Activated T-helper 1 cell treated with anti-CD3 and anti-CD28 coated beads, Interleukin-12 subunit alpha, Interleukin-12 subunit beta, Interleukin-2, Interleukin-4 antibody, amounts not matched to agents 30 ng/mL and 10 ng/mL and 1 ng/mL, durations not matched to agents 14 hours and 24 hours and 36 hours (primary cell): ENCODE measurements around the gene NTMT1. TPM values are rescaled to one million over a fixed set of nuclear protein-coding genes. Genes with fewer than 3 reads are reported as not detected.
A peak's percentile ranks its signal among the peaks of the same experiment; 100 is the strongest.
"Not testable (repeated sequence)": the region's sequence is repeated elsewhere in the genome, so short reads cannot be mapped to it uniquely, and the experiment has no call there.

Experiments used
- DNase-seq: peaks from one replicate; pipeline ENCODE4 v3.0.0; 2021; ENCODE audit warnings: low spot score
- H3K27ac Mint-ChIP-seq: one replicate; pipeline ENCODE4 v1.8.0; 2021; ENCODE audit warnings: mild to moderate bottlenecking, mixed read lengths
- H3K27me3 Mint-ChIP-seq: one replicate; pipeline ENCODE4 v1.8.0; 2022; ENCODE audit warnings: mild to moderate bottlenecking, moderate library complexity, mixed read lengths; ENCODE audit not compliant: insufficient read depth
- H3K36me3 Mint-ChIP-seq: one replicate; pipeline ENCODE4 v1.8.0; 2021; ENCODE audit warnings: low read depth, mixed read lengths
- H3K4me1 Mint-ChIP-seq: one replicate; pipeline ENCODE4 v1.8.0; 2021; ENCODE audit warnings: low read depth, mixed read lengths
- H3K4me3 Mint-ChIP-seq: one replicate; pipeline ENCODE4 v1.8.0; 2021; ENCODE audit warnings: mild to moderate bottlenecking, moderate library complexity, mixed read lengths
- H3K9me3 Mint-ChIP-seq: one replicate; pipeline ENCODE4 v1.8.0; 2021; ENCODE audit warnings: mixed read lengths
- intact Hi-C: fragments of 100-400 bp; cut with micrococcal nuclease; formaldehyde crosslinking; loops from one replicate; pipeline ENCODE4 v1.15.1; 2024
- total RNA-seq: library from RNA; stranded (reverse); gene quantifications from 2 replicates; pipeline ENCODE4 v1.2.3, GENCODE V29; 2022

The NTMT1 gene
- total RNA-seq, 1 donor from 2014 or later: 67.1 TPM

DNA sequence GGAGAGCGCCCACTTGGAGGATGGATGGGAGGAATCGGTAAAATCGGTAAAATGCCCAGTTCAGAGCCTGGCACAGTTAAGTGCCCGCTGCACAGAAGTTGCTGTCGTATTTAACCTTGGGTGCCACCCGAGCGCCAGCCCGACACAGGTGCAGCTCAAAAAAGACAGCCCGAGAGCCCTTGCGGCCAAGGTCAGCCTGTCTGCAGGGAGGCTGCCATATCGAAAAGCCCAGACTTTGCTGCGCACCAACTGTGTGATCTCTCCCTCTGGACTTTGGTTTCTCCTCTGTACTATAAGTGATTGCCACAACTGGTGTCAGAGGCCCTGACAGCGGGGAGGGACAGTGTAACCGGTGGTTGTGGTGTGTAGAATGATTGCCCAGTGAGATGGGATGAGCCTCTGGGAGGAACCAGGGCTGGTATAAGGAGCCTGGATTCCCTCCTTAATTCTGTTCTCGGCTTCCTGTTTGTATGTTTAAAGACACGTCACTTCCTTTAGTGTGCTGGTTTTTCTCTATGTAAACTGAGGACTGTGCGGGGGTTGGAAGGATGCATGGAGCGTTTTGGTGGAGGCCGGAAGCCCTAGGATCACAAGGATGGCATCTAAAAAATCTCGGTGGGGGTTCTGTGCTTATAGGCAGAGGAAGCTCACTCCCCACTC, 792 bp downstream of the NTMT1 start:
- H3K4me1 Mint-ChIP-seq: peaks cover 41% of the 10 kb centered on the region
- no peak for DNase-seq
- peaks cover 11% of the 10 kb centered on the region for H3K36me3 Mint-ChIP-seq
- H3K27me3 Mint-ChIP-seq: peaks cover 2% of the 10 kb centered on the region
- peak overlapping the region; percentile 95 for H3K27ac Mint-ChIP-seq
- intact Hi-C loops: loop anchor here (1.0 to 5.0 kb wide), 2 partner anchors 16 to 156 kb away; partner anchors contain the start of gene ASB6
- H3K4me3 Mint-ChIP-seq: peak overlapping the region; percentile 86
- H3K9me3 Mint-ChIP-seq: no peaks in the 10 kb centered on the region

DNA sequence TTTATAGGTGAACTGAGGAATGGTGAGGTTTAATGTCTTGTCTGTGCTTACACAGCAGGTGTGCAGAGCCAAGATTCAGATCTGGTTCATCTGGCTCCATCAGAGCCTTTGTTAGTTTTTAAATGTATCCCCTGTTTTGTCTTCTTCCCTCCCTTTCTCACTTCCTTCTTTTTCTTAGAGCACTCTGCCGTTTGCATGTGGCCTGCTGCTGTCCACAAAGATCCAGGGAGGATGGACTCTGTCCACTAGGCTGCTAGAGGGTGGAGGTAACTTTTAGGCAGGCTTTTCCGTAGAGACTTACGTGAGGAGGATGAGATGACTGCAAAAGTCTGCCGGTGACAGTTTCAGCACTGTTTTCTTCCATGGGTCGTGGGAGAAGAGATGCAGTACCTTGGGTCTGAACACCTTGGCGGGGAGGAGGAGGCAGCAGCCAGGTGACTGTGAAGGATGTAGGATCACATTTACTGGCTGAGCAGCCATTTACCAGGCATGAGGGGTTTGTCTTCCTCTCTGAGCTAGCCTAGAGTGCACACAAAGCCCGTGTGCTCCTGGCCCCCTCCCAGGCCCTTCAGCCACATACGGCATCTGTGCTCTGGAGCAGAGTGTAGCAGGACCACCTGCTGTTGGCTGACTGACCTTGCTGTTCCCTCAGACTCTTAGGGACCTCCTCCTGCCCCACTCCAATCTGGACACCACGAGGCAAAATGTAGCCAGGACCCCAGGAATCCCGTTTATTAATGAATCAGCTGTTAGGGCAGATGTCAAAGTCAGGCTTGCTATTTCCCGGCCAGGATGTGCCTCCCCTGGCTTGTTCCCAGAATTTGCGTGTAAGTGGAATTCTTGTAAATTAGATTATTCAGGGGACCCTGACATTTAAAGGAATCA, 1.8 kb downstream of the NTMT1 start:
- H3K27me3 Mint-ChIP-seq: peaks cover 2% of the 10 kb centered on the region
- H3K36me3 Mint-ChIP-seq: peaks cover 14% of the 10 kb centered on the region
- H3K27ac Mint-ChIP-seq: peak overlapping the region; percentile 42
- DNase-seq: no peak
- intact Hi-C loops: loop anchor here (5.0 kb wide), 1 partner anchor 155 kb away; no protein-coding TSS in a partner anchor
- H3K9me3 Mint-ChIP-seq: no peaks in the 10 kb centered on the region
- H3K4me3 Mint-ChIP-seq: peak overlapping the region; percentile 86
- H3K4me1 Mint-ChIP-seq: peaks cover 41% of the 10 kb centered on the region

DNA sequence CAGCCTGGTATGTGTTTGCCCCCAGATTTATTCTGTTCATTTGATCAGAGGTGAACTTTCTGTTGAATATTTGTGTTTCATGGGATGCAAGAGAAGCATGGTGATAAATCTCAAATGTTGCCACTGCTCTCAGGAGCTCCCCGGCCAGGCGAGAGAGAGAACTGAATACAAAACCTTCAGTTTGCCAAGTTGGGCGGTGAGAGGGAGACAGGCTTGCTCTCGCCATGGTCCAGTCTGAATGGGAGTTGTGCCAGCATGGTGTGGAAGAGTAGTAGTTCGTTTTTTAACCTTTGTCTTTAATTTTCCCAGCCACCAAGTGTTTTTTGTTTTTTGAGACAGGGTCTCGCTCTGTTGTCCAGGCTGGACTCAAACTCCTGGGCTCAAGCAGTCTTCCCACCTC, 2.7 kb downstream of the NTMT1 start:
- peak overlapping the region; percentile 26 for H3K4me3 Mint-ChIP-seq
- no peaks in the 10 kb centered on the region for H3K27me3 Mint-ChIP-seq
- no peak for DNase-seq
- H3K9me3 Mint-ChIP-seq: no peaks in the 10 kb centered on the region
- intact Hi-C loops: loop anchor here (5.0 kb wide), 1 partner anchor 154 kb away; no protein-coding TSS in a partner anchor
- H3K27ac Mint-ChIP-seq: no peak overlapping the region
- H3K4me1 Mint-ChIP-seq: peaks cover 41% of the 10 kb centered on the region
- H3K36me3 Mint-ChIP-seq: peaks cover 16% of the 10 kb centered on the region

DNA sequence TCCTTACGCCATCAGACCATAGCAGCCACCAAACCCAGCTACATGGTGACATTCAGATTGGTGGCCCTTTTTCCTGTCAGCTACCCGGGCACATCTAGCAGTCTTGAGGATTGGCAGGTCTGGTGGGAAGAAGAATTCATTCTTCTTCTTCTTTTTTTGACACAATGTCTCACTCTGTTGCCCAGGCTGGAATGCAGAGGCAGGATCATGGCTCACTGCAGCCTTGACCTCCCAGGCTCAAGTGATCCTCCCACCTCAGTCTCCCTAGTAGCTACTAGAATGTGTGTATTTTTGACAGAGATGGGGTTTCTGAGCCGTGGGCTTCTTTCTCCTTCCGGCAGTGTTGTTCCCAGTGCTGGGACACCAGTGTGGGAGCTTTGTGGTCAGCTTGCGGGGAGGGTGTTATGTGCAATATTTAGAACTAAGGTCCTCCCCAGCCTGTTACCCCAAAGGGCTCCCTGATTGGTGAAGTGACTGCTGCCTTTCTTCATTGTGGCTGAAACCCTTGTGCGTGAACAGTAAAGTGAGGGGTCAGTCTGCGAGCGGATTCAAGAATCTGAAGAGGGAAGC, 3.4 kb downstream of the NTMT1 start:
- intact Hi-C loops: loop anchor here (5.0 kb wide), 1 partner anchor 153 kb away; no protein-coding TSS in a partner anchor
- Mint-ChIP-seq H3K4me1 (peaks cover 36% of the 10 kb centered on the region), H3K27me3 (no peaks in the 10 kb centered on the region), H3K27ac (no peak overlapping the region), H3K9me3 (no peaks in the 10 kb centered on the region), H3K36me3 (peaks cover 16% of the 10 kb centered on the region), H3K4me3 (peak overlapping the region; percentile 26)
- DNase-seq: no peak

DNA sequence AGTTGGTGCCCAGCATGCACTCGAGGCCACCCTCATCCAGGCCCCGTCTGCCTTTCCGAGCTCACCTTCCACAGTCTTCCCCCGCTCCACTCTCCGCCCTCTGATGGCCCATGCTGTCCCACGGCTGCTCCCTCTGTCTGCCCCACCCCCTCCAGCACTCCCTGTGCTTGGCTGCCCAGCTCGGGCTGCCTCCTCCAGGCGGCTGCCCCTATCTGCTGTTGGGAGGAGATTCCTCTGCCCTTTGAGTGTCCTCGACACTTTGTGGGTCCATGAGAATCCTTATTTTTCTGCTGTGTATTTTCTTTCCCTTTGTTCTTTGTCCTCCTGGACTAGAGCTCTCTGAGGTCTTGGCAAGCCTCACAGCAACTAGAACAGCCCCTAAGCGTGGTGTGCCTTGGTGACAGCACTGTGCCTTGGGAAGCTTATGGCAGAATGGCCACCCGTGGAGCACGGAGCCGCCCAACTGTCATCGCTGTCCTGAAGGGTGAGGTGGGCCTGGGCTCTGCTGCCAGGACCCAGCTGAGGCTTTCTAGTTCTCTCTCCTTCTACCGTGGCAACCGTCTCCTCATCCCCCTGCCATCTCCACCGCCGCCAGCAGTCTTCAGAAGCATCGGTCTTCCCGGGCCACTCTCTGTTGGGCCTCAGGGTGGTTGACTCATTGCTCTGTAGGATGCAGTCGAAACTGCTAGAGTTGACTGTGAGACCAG, 5.2 kb downstream of the NTMT1 start:
- Mint-ChIP-seq H3K4me1 (peaks cover 25% of the 10 kb centered on the region), H3K27me3 (no peaks in the 10 kb centered on the region), H3K9me3 (no peaks in the 10 kb centered on the region), H3K27ac (no peak overlapping the region), H3K4me3 (no peak overlapping the region), H3K36me3 (peaks cover 24% of the 10 kb centered on the region)
- intact Hi-C loops: no loop called here
- DNase-seq: no peak

DNA sequence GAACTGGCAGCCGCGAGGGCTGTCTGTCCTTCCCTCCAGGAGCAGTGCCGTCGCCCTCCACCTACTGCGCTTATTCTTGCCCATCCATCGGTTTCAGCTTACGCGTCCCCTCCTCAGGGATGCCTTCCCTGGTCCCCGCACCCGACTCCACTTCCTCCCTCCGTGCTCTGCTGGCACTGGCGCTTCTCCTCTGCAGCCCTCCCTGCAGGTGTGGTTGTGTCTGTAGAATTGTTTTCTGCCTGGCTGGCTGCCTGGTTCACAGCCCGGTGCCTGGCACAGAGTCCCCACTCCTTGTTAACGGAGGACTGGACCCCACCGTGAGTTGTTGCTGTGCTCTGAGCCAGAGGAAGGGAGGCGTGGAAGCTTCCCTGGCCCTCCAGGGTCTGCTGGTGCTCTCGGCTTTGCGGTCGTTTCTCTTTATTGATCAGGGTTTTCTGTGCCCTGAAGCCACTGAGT, 5.7 kb downstream of the NTMT1 start:
- Mint-ChIP-seq H3K9me3 (no peaks in the 10 kb centered on the region), H3K27ac (no peak overlapping the region), H3K36me3 (peaks cover 24% of the 10 kb centered on the region), H3K4me1 (peaks cover 23% of the 10 kb centered on the region), H3K4me3 (no peak overlapping the region), H3K27me3 (no peaks in the 10 kb centered on the region)
- intact Hi-C loops: no loop called here
- no peak for DNase-seq

DNA sequence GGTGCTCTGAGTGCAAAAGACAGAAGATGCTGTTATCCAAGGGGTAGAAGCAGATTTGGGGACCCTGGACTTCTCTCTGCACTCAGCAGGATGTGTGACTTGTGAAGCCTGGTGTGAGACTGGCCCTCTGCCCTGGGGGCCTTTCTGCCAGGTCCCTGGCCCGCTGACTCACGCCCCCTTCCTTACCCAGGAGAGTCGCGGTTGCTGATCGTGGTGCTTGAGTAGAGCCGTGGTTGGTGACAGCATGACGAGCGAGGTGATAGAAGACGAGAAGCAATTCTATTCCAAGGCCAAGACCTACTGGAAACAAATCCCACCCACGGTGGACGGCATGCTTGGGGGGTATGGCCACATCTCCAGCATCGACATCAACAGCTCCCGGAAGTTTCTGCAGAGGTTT, 6.5 kb downstream of the NTMT1 start:
- no peaks in the 10 kb centered on the region for H3K27me3 Mint-ChIP-seq
- H3K4me3 Mint-ChIP-seq: no peak overlapping the region
- H3K36me3 Mint-ChIP-seq: peaks cover 21% of the 10 kb centered on the region
- H3K9me3 Mint-ChIP-seq: no peaks in the 10 kb centered on the region
- no peak for DNase-seq
- H3K4me1 Mint-ChIP-seq: peaks cover 16% of the 10 kb centered on the region
- H3K27ac Mint-ChIP-seq: no peak overlapping the region
- intact Hi-C loops: no loop called here

DNA sequence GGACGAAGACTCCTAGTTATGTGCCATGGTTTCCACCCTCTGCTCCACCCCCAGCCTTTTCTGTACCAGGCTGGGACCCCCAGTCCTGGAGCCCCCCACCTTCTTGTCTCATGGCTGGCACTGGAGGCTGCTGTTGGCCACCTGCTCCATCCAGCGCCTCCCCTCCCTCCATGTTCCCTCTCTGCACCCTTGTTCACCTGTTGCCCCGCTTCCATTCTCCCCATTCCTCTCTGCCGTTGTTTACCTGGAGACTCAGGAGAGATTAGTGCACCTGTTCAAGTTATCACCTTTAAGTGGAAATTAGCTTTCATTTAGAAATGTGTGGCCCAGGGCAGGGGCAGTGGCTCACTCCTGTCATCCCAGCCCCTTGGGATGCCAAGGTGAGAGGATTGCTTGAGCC, 7.2 kb downstream of the NTMT1 start:
- Mint-ChIP-seq H3K4me3 (no peak overlapping the region), H3K27me3 (no peaks in the 10 kb centered on the region), H3K27ac (no peak overlapping the region), H3K4me1 (peaks cover 10% of the 10 kb centered on the region), H3K36me3 (peaks cover 19% of the 10 kb centered on the region), H3K9me3 (no peaks in the 10 kb centered on the region)
- DNase-seq: no peak
- intact Hi-C loops: no loop called here

DNA sequence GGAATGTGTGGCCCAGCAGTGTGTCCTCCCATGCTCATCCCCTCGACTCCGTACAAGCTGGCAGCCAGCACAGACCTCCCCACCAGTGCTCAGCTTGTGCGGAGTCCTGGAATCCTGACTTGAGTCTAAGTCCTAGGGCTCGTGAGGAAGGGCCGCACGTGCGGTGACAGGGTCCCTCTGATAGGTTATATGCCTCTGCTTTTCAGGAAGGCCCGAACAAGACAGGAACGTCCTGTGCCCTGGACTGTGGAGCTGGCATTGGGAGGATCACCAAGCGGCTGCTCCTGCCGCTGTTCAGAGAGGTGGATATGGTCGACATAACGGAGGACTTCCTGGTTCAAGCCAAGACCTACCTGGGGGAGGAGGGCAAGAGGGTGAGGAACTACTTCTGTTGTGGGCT, 7.9 kb downstream of the NTMT1 start:
- DNase-seq: no peak
- intact Hi-C loops: no loop called here
- Mint-ChIP-seq H3K27me3 (no peaks in the 10 kb centered on the region), H3K9me3 (no peaks in the 10 kb centered on the region), H3K36me3 (peaks cover 21% of the 10 kb centered on the region), H3K27ac (no peak overlapping the region), H3K4me3 (no peak overlapping the region), H3K4me1 (peaks cover 4% of the 10 kb centered on the region)

DNA sequence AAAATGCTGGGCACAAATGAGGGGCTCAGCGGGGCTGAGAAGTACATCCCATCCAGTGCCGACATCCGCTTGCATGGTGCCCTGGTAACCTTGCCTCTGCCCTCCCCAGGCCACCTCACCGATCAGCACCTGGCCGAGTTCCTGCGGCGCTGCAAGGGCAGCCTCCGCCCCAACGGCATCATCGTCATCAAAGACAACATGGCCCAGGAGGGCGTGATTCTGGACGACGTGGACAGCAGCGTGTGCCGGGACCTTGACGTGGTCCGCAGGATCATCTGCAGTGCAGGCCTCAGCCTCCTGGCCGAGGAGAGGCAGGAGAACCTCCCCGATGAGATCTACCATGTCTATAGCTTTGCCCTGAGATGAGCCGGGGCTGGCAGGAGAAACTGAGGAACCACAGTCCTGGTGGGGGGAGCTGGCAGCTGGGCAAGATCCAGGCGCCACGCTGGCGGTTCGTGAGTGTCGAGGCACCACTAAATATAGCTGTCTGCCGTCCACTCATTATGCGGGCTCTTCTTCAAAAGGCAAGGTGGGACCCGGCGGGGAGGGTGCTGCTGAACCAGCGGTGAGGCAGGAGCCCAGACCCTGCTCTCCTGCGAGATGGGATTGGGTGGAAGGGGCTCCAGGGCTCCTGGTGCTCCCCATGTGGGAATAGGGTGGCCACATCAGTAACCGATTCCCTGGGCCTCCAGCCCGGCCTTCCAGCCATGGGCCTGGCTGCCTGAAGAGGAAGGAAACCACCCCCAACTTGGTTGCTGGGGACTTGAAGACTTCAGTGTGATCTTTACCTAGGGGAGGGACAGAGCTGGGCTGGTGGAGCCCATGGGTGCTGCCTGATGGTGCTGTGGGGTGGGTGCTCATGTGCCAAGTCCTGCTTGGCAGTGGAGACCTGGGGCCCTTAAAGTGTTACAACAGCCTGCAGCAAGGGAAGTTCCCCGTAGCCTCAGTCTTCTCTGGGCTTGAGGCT, 9.4 kb downstream of the NTMT1 start:
- intact Hi-C loops: no loop called here
- H3K27ac Mint-ChIP-seq: no peak overlapping the region

DNA sequence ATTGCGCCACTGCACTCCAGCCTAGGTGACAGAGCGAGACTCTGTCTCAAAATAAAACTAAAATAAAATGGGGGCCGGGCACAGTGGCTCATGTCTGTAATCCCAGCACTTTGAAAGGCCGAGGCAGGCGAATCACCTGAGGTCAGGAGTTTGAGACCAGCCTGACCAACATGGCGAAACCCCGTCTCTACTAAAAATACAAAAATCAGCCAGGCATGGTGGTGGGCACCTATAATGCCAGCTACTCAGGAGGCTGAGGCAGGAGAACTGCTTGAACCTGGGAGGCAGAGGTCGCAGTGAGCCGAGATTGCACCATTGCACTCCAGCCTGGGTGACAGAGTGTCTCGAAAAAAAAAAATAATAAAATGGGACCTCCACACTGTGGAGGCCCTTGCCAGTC, 10.4 kb downstream of the NTMT1 start:
- H3K9me3 Mint-ChIP-seq, H3K27me3 Mint-ChIP-seq, H3K4me3 Mint-ChIP-seq, H3K4me1 Mint-ChIP-seq, DNase-seq, H3K27ac Mint-ChIP-seq, intact Hi-C loops: not testable (repeated sequence)
- peaks cover 17% of the 10 kb centered on the region for H3K36me3 Mint-ChIP-seq

More for the DNA sequence above, 9.4 kb downstream of the NTMT1 start:
- H3K36me3 Mint-ChIP-seq: peaks cover 18% of the 10 kb centered on the region
- H3K4me3 Mint-ChIP-seq: no peak overlapping the region
- H3K9me3 Mint-ChIP-seq: no peaks in the 10 kb centered on the region
- H3K27me3 Mint-ChIP-seq: no peaks in the 10 kb centered on the region
- no peak for DNase-seq
- no peaks in the 10 kb centered on the region for H3K4me1 Mint-ChIP-seq

DNA sequence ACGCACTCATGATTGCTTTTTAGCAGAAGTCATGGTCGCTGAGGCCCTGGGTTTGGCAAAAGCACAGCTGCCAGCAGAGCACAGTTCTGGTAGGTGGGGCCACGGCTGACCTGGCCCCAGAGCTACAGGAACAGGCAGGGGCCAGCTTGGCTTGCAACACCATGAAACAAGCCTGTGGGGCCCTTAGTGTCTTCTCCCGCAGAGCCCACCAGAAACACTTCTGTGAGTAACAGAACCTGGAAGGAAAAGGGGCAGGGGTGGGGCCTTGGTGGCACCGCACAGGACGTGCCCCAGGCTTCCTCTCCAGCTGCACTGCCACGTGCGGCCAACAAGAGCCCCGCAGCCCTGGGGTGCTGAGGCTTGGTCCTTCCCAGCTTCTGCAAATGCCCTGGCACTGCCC, 11.1 kb downstream of the NTMT1 start:
- DNase-seq: no peak
- Mint-ChIP-seq H3K4me1 (peaks cover 10% of the 10 kb centered on the region), H3K27ac (no peak overlapping the region), H3K4me3 (no peak overlapping the region), H3K27me3 (no peaks in the 10 kb centered on the region), H3K36me3 (peaks cover 17% of the 10 kb centered on the region), H3K9me3 (no peaks in the 10 kb centered on the region)
- intact Hi-C loops: no loop called here
